NCI-H2171 treated with DMSO at 0.1 percent for 48 hours (cell line): ENCODE results near the gene KCNJ6.

Experiments used
- DNase-seq: peaks from one replicate; lab custom pipeline; 2025; lab: John Stamatoyannopoulos, UW

The KCNJ6 gene

GRCh38 chr21:37904856-37905255 is 11.4 kb downstream of the KCNJ6 start:
- DNase-seq, result no peak

- DNase-seq, result no peak
Observed at GRCh38 chr21:37903396-37903795, 12.9 kb downstream of the KCNJ6 start.

GRCh38 chr21:37899146-37899545 is 17.1 kb downstream of the KCNJ6 start:
- no peak for DNase-seq

GRCh38 chr21:37896788-37897187 is 19.5 kb downstream of the KCNJ6 start:
- no peak for DNase-seq

GRCh38 chr21:37891972-37892371 is 24.3 kb downstream of the KCNJ6 start:
- no peak for DNase-seq

GRCh38 chr21:37888659-37889058 is 27.6 kb downstream of the KCNJ6 start:
- DNase-seq, result no peak

- DNase-seq, result no peak
Observed at GRCh38 chr21:37886726-37887299, 29.4 kb downstream of the KCNJ6 start.

- no peak for DNase-seq
Observed at GRCh38 chr21:37886120-37886519, 30.1 kb downstream of the KCNJ6 start.

GRCh38 chr21:37878946-37879660 is 37.2 kb downstream of the KCNJ6 start:
- DNase-seq, result peak; percentile 98

- DNase-seq, result no peak
Observed at GRCh38 chr21:37877888-37878684, 38.2 kb downstream of the KCNJ6 start.

GRCh38 chr21:37877171-37877570 is 39.1 kb downstream of the KCNJ6 start:
- no peak for DNase-seq

- no peak for DNase-seq
Observed at GRCh38 chr21:37876561-37876960, 39.7 kb downstream of the KCNJ6 start.

- no peak for DNase-seq
Observed at GRCh38 chr21:37874904-37875780, 41.1 kb downstream of the KCNJ6 start.

GRCh38 chr21:37874481-37874880 is 41.8 kb downstream of the KCNJ6 start:
- DNase-seq, result no peak

GRCh38 chr21:37873655-37874054 is 42.6 kb downstream of the KCNJ6 start:
- DNase-seq, result no peak

- peak; percentile 69 for DNase-seq
Observed at GRCh38 chr21:37871121-37871862, 45.0 kb downstream of the KCNJ6 start.

GRCh38 chr21:37870221-37870620 is 46.0 kb downstream of the KCNJ6 start:
- DNase-seq, result peak; percentile 98

GRCh38 chr21:37869661-37870060 is 46.6 kb downstream of the KCNJ6 start:
- no peak for DNase-seq

GRCh38 chr21:37868446-37869295 is 47.6 kb downstream of the KCNJ6 start:
- DNase-seq, result no peak

- DNase-seq, result no peak
Observed at GRCh38 chr21:37866027-37866426, 50.2 kb downstream of the KCNJ6 start.
